SW 1271 (cell line): ENCODE results near the gene ANKS1A.

Experiments
- DNase-seq, 2 experiments: peaks; one replicate each; lab custom pipeline; 2025; lab: John Stamatoyannopoulos, UW

The ANKS1A gene

GRCh38 chr6:35084511-35085203, 195.6 kb downstream of the ANKS1A start:
- no peak for DNase-seq

- DNase-seq: no peak
Measured at GRCh38 chr6:35085359-35086281, 196.6 kb downstream of the ANKS1A start.

- no peak for DNase-seq
Measured at GRCh38 chr6:35086282-35086632, 197.2 kb downstream of the ANKS1A start.

GRCh38 chr6:35086636-35087360, 197.7 kb downstream of the ANKS1A start:
- no peak for DNase-seq

- DNase-seq: no peak
Measured at GRCh38 chr6:35087361-35088280, 198.6 kb downstream of the ANKS1A start.

- DNase-seq: no peak
Measured at GRCh38 chr6:35088281-35089215, 199.5 kb downstream of the ANKS1A start.

- no peak for DNase-seq
Measured at GRCh38 chr6:35089216-35089934, 200.3 kb downstream of the ANKS1A start.

- DNase-seq: no peak
Measured at GRCh38 chr6:35089935-35090505, 201.0 kb downstream of the ANKS1A start.

- DNase-seq: no peak
Measured at GRCh38 chr6:35090734-35091133, 201.7 kb downstream of the ANKS1A start.

- no peak for DNase-seq
Measured at GRCh38 chr6:35091346-35092083, 202.5 kb downstream of the ANKS1A start.

- DNase-seq: no peak
Measured at GRCh38 chr6:35092362-35093117, 203.5 kb downstream of the ANKS1A start.

- DNase-seq: no peak
Measured at GRCh38 chr6:35093118-35093445, 204.0 kb downstream of the ANKS1A start.

GRCh38 chr6:35093783-35094182, 204.7 kb downstream of the ANKS1A start:
- no peak for DNase-seq

- no peak for DNase-seq
Measured at GRCh38 chr6:35094183-35094582, 205.1 kb downstream of the ANKS1A start.

- no peak for DNase-seq
Measured at GRCh38 chr6:35096129-35096862, 207.2 kb downstream of the ANKS1A start.

- DNase-seq: no peak
Measured at GRCh38 chr6:35099116-35099515, 210.1 kb downstream of the ANKS1A start.

- no peak for DNase-seq
Measured at GRCh38 chr6:35105078-35105477, 216.0 kb downstream of the ANKS1A start.
